Measurements from ENCODE around the gene ZCCHC7.

The ZCCHC7 gene

DNA sequence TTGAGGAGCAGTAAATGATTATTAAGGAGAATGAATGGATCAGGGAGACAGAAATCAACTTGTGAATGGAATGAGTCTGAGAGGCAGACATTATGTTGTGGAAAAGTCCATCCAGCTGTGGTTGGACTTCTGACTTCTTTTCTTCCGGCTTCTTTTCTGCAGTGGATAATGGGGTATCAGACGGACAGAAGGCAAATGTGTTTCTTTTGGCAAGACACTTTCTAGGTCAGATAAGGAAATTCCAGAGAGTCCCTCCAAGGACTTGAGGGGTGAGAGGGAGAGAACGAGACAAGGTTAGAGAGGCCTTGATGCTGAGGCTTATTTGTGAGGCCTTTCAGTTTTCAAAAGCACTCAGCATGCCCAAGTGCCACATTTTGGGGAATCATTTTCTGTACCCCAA, 285.0 kb downstream of the ZCCHC7 start:
- no peak for DNase-seq (ENCODE audit: low read depth in 2 of 2)

DNA sequence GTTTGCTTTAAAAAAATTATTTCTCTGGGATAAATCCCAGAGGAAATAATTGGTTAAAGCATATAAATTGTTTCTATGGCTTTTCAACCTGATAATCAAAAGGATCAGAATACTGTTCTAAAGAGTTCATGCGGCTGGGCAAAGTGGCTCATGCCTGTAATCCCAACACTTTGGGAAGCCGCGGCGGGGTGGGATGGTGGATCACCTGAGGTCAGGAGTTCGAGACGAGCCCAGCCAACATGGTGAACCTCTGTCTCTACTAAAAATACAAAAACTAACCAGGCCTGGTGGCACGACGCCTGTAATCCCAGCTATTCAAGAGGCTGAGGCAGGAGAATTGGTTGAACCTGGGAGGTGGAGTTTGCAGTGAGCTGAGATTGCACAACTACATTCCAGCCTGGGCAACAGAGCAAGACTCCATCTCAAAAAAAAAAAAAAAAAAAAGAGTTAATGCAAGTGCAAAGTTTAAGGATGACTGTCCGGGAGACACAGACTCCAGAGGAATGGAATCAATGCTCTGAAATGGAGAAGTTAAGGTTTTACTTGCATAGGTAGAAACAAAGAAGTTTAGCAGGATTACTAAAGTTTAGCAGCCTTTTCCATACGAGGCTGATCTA, 285.5 kb downstream of the ZCCHC7 start:
- no peak for DNase-seq (ENCODE audit: low read depth in 2 of 2)

DNA sequence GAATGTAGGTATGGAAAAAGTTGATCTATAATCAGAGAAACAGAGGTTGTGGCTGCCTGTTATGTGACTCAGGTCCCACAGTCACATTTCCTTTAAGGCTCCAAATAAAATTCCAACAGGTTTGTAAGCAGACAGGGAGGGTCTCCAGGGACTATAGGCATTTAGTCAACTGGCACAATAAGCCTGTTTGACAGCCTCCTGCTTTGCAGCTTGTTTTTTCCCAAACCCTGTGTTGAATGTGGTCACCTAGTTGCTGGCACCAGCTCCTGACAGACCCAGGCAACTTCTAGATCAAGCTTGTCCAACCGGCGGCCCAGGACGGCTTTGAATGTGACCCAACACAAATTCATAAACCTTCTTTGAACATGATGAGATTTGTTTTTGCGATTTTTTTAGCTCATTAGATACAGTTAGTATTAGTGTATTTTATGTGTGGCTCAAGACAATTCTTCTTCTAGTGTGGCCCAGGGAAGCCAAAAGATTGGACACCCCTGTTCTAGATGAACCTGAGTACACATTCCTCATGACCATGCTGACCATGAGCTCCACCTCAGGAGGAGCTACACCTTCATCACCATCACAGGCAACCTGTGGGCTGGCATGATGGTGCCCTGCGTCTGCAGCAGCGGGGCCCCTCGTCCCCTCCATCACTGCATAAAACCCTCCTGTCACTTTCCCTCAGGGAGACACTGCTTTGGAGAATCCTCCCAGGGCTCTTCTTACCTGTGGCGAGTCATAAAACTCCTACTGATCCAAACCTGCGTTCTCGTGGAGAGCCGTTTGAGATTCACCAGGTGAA, 286.4 kb downstream of the ZCCHC7 start:
- DNase-seq (ENCODE audit: low read depth in 2 of 2): no peak

DNA sequence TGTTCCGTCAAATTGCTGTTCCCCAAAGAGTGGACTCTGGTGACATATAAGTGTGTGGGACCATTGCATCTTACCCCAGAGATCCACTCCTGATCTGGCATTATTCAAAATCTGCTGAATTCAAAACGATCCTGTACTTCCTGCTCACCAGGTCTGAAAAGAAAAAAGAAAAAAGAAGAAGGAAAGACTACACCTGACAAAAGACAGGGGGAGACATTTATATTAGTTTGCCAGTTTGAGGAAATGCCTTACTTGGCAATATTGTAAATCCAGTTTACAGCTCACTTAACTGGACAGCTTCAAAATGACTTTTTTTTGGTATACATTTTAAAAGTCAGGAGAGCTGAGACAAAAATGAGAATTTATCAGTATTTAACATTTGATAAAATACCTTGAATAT, 287.1 kb downstream of the ZCCHC7 start:
- no peak for DNase-seq (ENCODE audit: low read depth in 2 of 2)

All from stimulated activated CD4-positive, alpha-beta T cell treated with anti-CD3 and anti-CD28 coated beads, Interleukin-1b, Interleukin-23, amount 100 ng/mL, for 4 hours (primary cell).